H1 (cell line): Measurements from ENCODE around the gene WDFY4. TPM values are rescaled to one million over a fixed set of nuclear protein-coding genes. Genes with fewer than 3 reads are reported as not detected.
A peak's percentile ranks its signal among the peaks of the same experiment; 100 is the strongest.

ENCODE experiments used
- CTCF ChIA-PET: fragments of 300-600 bp; sonication (Branson Sonifier 250); formaldehyde crosslinking; loops from one replicate; lab custom pipeline; 2021; ENCODE audit not compliant: partially characterized antibody; lab: Charles Lee
- POLR2A ChIA-PET: fragments of 300-600 bp; sonication (Branson Sonifier 250); formaldehyde crosslinking; loops from one replicate; lab custom pipeline; 2021; ENCODE audit warnings: inconsistent platforms; ENCODE audit not compliant: partially characterized antibody; lab: Charles Lee
- DNase-seq, 2 experiments: peaks; one replicate each; pipeline versions ENCODE4 v3.0.0 to v3.0.0-alpha.2; 2010 to 2022; ENCODE audit warnings: low spot score in 2 of 2, low read depth in 1 of 2, mixed read lengths in 1 of 2
- FAIRE-seq: peaks from 2 replicates; lab custom pipeline; 2011; peaks lifted over from hg19 to GRCh38; lab: Jason Lieb, UNC
- H2AFZ ChIP-seq: 2 replicates; pipeline ENCODE4 v1.8.1; 2012; ENCODE audit warnings: low read length, inconsistent platforms
- H2AK5ac ChIP-seq: 2 replicates; pipeline ENCODE4 v1.6.1; 2013; ENCODE audit warnings: low read depth, low read length
- H2BK120ac ChIP-seq: replicated peaks from 2 replicates; pipeline ENCODE3; 2013; ENCODE audit warnings: low read depth, low read length, inconsistent platforms
- H2BK12ac ChIP-seq: 2 replicates; pipeline ENCODE4 v1.6.1; 2013; ENCODE audit warnings: low read depth, low read length
- H2BK15ac ChIP-seq: 2 replicates; pipeline ENCODE4 v1.6.1; 2013; ENCODE audit warnings: low read length
- H2BK20ac ChIP-seq: 2 replicates; pipeline ENCODE4 v1.6.1; 2013; ENCODE audit warnings: low read length
- H2BK5ac ChIP-seq: 2 replicates; pipeline ENCODE4 v1.6.1; 2013; ENCODE audit warnings: low read depth, low read length
- H3K14ac ChIP-seq: 2 replicates; pipeline ENCODE4 v1.6.1; 2013; ENCODE audit warnings: inconsistent platforms; ENCODE audit not compliant: insufficient read length
- H3K18ac ChIP-seq: 2 replicates; pipeline ENCODE4 v1.6.1; 2013; ENCODE audit warnings: low read length; ENCODE audit errors: extremely low read depth
- H3K23ac ChIP-seq: 2 replicates; pipeline ENCODE4 v1.6.1; 2013; ENCODE audit warnings: inconsistent platforms; ENCODE audit not compliant: insufficient read length
- H3K23me2 ChIP-seq: 2 replicates; pipeline ENCODE4 v1.6.1; 2013; ENCODE audit warnings: low read depth, low read length
- H3K27ac ChIP-seq: 2 replicates; pipeline ENCODE4 v1.6.1; 2011; ENCODE audit warnings: low read depth, low read length, inconsistent platforms
- H3K27me3 ChIP-seq, 4 experiments: replicated peaks in 1 of 4; 1 replicate in 1 of 4; 2 replicates in 3 of 4; pipeline versions ENCODE4 v1.6.1 to v1.8.1; 2011 to 2013; ENCODE audit warnings: low read length in 3 of 4, mild to moderate bottlenecking in 3 of 4, inconsistent platforms in 2 of 4, mixed read lengths in 2 of 4, moderate library complexity in 1 of 4; ENCODE audit not compliant: control insufficient read depth in 3 of 4, insufficient read depth in 3 of 4; ENCODE audit errors: extremely low read depth in 1 of 4
- H3K36me3 ChIP-seq, 4 experiments: 2 replicates each; pipeline versions ENCODE4 v1.6.1 to v1.8.1; 2011 to 2013; ENCODE audit warnings: mild to moderate bottlenecking in 4 of 4, low read length in 3 of 4, moderate library complexity in 2 of 4, control low read depth in 1 of 4, inconsistent platforms in 1 of 4; ENCODE audit not compliant: insufficient read depth in 4 of 4, control insufficient read depth in 2 of 4
- H3K4ac ChIP-seq: replicated peaks from 2 replicates; pipeline ENCODE3; 2013; ENCODE audit warnings: low read length, low read depth, mixed read lengths, inconsistent platforms; ENCODE audit not compliant: insufficient read length
- H3K4me1 ChIP-seq, 4 experiments: replicated peaks in 1 of 4; 1 replicate in 1 of 4; 2 replicates in 3 of 4; pipeline versions ENCODE4 v1.6.1 to v1.8.1; 2011 to 2013; ENCODE audit warnings: low read length in 3 of 4, inconsistent platforms in 2 of 4, mixed read lengths in 1 of 4; ENCODE audit not compliant: insufficient read depth in 4 of 4, control insufficient read depth in 3 of 4
- H3K4me2 ChIP-seq, 2 experiments: 2 replicates each; pipeline versions ENCODE4 v1.6.1 to v1.8.1; 2011 to 2013; ENCODE audit warnings: low read depth in 2 of 2, low read length in 2 of 2, control low read depth in 1 of 2, inconsistent platforms in 1 of 2, mild to moderate bottlenecking in 1 of 2; ENCODE audit not compliant: insufficient read depth in 1 of 2
- H3K4me3 ChIP-seq, 4 experiments: fragments of 200-600, 300-600 bp in 1 of 4; sonication (generic), shearing (Covaris generic), sonication (Bioruptor Twin) in 1 of 4; 2 replicates each; pipeline versions ENCODE4 v1.5.1 to v1.8.1; 2011 to 2016; ENCODE audit warnings: low read length in 4 of 4, low read depth in 3 of 4, control low read depth in 2 of 4, inconsistent platforms in 2 of 4, mild to moderate bottlenecking in 2 of 4, mixed read lengths in 1 of 4, moderate library complexity in 1 of 4; ENCODE audit not compliant: insufficient read depth in 2 of 4; ENCODE audit errors: extremely low read depth in 1 of 4
- H3K56ac ChIP-seq: replicated peaks from 2 replicates; pipeline ENCODE3; 2013; ENCODE audit warnings: low read depth, mild to moderate bottlenecking, mixed read lengths, low read length, inconsistent platforms; ENCODE audit not compliant: insufficient read length
- H3K79me1 ChIP-seq: 2 replicates; pipeline ENCODE4 v1.6.1; 2013; ENCODE audit warnings: low read depth, low read length, control low read depth
- H3K79me2 ChIP-seq, 2 experiments: 2 replicates each; pipeline versions ENCODE4 v1.6.1 to v1.8.1; 2012 to 2013; ENCODE audit warnings: low read length in 2 of 2, mild to moderate bottlenecking in 2 of 2, inconsistent platforms in 1 of 2; ENCODE audit not compliant: insufficient read depth in 2 of 2, control insufficient read depth in 1 of 2
- H3K9ac ChIP-seq, 4 experiments: replicated peaks in 1 of 4; 1 replicate in 1 of 4; 2 replicates in 3 of 4; pipeline versions ENCODE4 v1.6.1 to v1.8.1; 2011 to 2013; ENCODE audit warnings: low read depth in 3 of 4, low read length in 3 of 4, control low read depth in 2 of 4, mild to moderate bottlenecking in 2 of 4, moderate library complexity in 2 of 4, inconsistent platforms in 1 of 4; ENCODE audit errors: extremely low read depth in 1 of 4
- H3K9me3 ChIP-seq, 2 experiments: 2 replicates each; pipeline versions ENCODE4 v1.6.1 to v1.8.1; 2012 to 2013; ENCODE audit warnings: mild to moderate bottlenecking in 2 of 2, moderate library complexity in 2 of 2, control low read depth in 1 of 2, inconsistent platforms in 1 of 2, low read depth in 1 of 2, low read length in 1 of 2, mixed read lengths in 1 of 2; ENCODE audit not compliant: insufficient read depth in 2 of 2
- H4K20me1 ChIP-seq, 2 experiments: replicated peaks in 1 of 2; 2 replicates each; pipeline versions ENCODE3 to v1.8.1; 2011 to 2013; ENCODE audit warnings: inconsistent platforms in 2 of 2, low read length in 2 of 2, mild to moderate bottlenecking in 1 of 2; ENCODE audit not compliant: insufficient read depth in 2 of 2, control insufficient read depth in 1 of 2
- H4K5ac ChIP-seq: 2 replicates; pipeline ENCODE4 v1.6.1; 2013; ENCODE audit warnings: low read length, low read depth, mixed read lengths, inconsistent platforms; ENCODE audit not compliant: insufficient read length
- H4K8ac ChIP-seq: 2 replicates; pipeline ENCODE4 v1.8.0; 2013; ENCODE audit warnings: mild to moderate bottlenecking, moderate library complexity, low read length, inconsistent platforms; ENCODE audit not compliant: insufficient read depth; ENCODE audit errors: extremely low read depth
- H4K91ac ChIP-seq: replicated peaks from 2 replicates; pipeline ENCODE3; 2013; ENCODE audit warnings: low read length, mixed read lengths, inconsistent platforms; ENCODE audit not compliant: insufficient read length
- ASH2L ChIP-seq: fragments of 200-600, 300-600 bp; sonication (generic); IDR thresholded peaks from one replicate; pipeline ENCODE4 v1.7.1; 2017; ENCODE audit warnings: low read length
- ATF3 ChIP-seq: IDR thresholded peaks from 2 replicates; pipeline ENCODE4 v1.6.1; 2011; ENCODE audit warnings: low read depth, mild to moderate bottlenecking, low read length; ENCODE audit not compliant: insufficient read depth
- CBX5 ChIP-seq: fragments of 300-800, 300-1000 bp; sonication (generic); IDR thresholded peaks from 2 replicates; pipeline ENCODE4 v1.7.1; 2016; ENCODE audit warnings: antibody characterized with exemption, low read length, low read depth
- CBX8 ChIP-seq: fragments of 300-800, 300-1000 bp; sonication (generic); IDR thresholded peaks from 2 replicates; pipeline ENCODE4 v1.7.1; 2016; ENCODE audit warnings: low read depth, low read length, borderline replicate concordance
- CEBPB ChIP-seq: IDR thresholded peaks from 2 replicates; pipeline ENCODE4 v1.6.1; 2012; ENCODE audit warnings: low read depth, low read length
- EGR1 ChIP-seq: IDR thresholded peaks from 2 replicates; pipeline ENCODE4 v1.6.1; 2011; ENCODE audit warnings: low read depth, low read length, borderline replicate concordance
- GTF2F1 ChIP-seq: IDR thresholded peaks from 2 replicates; pipeline ENCODE4 v1.6.1; 2012; ENCODE audit warnings: low read depth, low read length, improper control_type of control experiment, borderline replicate concordance
- HDAC6 ChIP-seq: IDR thresholded peaks from one replicate; pipeline ENCODE4 v1.7.1; 2012; ENCODE audit warnings: low read depth, mild to moderate bottlenecking, inconsistent platforms, low read length, moderate library complexity
- MAFK ChIP-seq: IDR thresholded peaks from 2 replicates; pipeline ENCODE4 v1.6.1; 2012; ENCODE audit warnings: low read depth, mild to moderate bottlenecking, improper control_type of control experiment, low read length
- RAD21 ChIP-seq, 2 experiments: IDR thresholded peaks in 1 of 2; conservative IDR thresholded peaks in 1 of 2; 2 replicates each; pipeline ENCODE4 v1.6.1; 2011; ENCODE audit warnings: low read depth in 2 of 2, low read length in 2 of 2, improper control_type of control experiment in 1 of 2, inconsistent platforms in 1 of 2, mild to moderate bottlenecking in 1 of 2, moderate library complexity in 1 of 2
- RNF2 ChIP-seq: fragments of 200-900, 300-1000 bp; sonication (generic); IDR thresholded peaks from 2 replicates; pipeline ENCODE4 v1.7.1; 2016; ENCODE audit warnings: borderline replicate concordance, low read depth, mild to moderate bottlenecking, antibody characterized with exemption, low read length; ENCODE audit not compliant: poor library complexity, severe bottlenecking; ENCODE audit errors: missing control alignments
- TAF7 ChIP-seq: optimal IDR thresholded peaks from 2 replicates; pipeline ENCODE3; 2011; ENCODE audit warnings: low read depth, mild to moderate bottlenecking, inconsistent platforms, low read length, moderate library complexity, borderline replicate concordance
- TCF12 ChIP-seq: IDR thresholded peaks from 2 replicates; pipeline ENCODE4 v1.6.1; 2011; ENCODE audit warnings: low read depth, mild to moderate bottlenecking, low read length
- WGBS, 2 experiments: shearing (Covaris generic) in 1 of 2; methylation state at CpG; one replicate each; pipeline versions ENCODE4 v1.1.6 to v1.1.7; 2013 to 2015; ENCODE audit warnings: low lambda C conversion rate in 2 of 2, mixed read lengths in 2 of 2, inconsistent platforms in 1 of 2, low coverage in 1 of 2, missing lambda C conversion rate in 1 of 2; ENCODE audit not compliant: insufficient replicate concordance in 2 of 2, insufficient coverage in 1 of 2, insufficient read length in 1 of 2; ENCODE audit errors: extremely low coverage in 1 of 2, missing lambda C conversion rate in 1 of 2; 5-methylcytosine and 5-hydroxymethylcytosine counted together
- polyA plus RNA-seq, 7 experiments: library from polyadenylated mRNA; depleted of rRNA in 3 of 7; stranded (reverse) in 5 of 7; unstranded in 2 of 7; fragments of >200 nt in 5 of 7; fragments of 200-250 nt in 2 of 7; gene quantifications; 1 replicate in 5 of 7; 2 replicates in 1 of 7; 4 replicates in 1 of 7; pipeline versions ENCODE4 v1.2.1 to v1.2.3, GENCODE V29; 2011 to 2013; ENCODE audit warnings: missing spikeins in 2 of 7, mixed read lengths in 2 of 7
- total RNA-seq: library from RNA; stranded (reverse); fragmentation: NEBNext Ultra II Directional; extraction: Animal tissue kit (Norgen Biotek cat#: 25700); gene quantifications from 2 replicates; pipeline ENCODE4 v1.2.1, GENCODE V29; 2021

The WDFY4 gene
- total and polyA plus RNA-seq, 2 of the 8 experiments (the other 6 are each of a cell fraction or from before 2014, with no cell fraction given): not detected

DNA sequence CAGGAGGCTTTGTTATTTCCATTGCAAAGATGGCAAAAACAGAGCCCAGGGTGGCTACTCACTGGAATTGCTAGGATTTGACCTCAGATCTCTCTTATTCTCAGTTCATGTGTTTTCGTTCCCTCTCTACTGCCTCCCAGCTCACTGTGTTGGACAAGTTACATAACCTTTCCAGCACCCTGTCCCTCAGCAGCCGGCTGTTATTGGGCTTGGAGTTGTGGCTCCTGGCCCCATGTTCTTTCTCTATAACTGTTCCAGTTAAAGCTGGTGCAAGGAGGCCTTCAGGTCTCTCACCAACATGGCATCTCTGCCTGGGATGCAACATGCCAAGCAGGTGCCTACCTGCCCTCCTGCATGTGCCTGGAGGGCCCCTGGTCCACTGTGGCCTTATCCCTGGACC lies 198.2 kb downstream of the WDFY4 start:
- H2AK5ac ChIP-seq: no peak overlapping the region
- H3K4ac ChIP-seq: no peak overlapping the region
- no peak overlapping the region for H2AFZ ChIP-seq
- H3K23ac ChIP-seq: no peak overlapping the region
- no peak for FAIRE-seq
- H3K79me2 ChIP-seq: no peaks in the 10 kb centered on the region
- no peak for TF ChIP-seq MAFK
- TF ChIP-seq EGR1: no peak
- no peak for TF ChIP-seq RAD21 (IDR thresholded peaks at IDR 0.05 in 1 of 2, conservative IDR thresholded peaks at IDR 0.05 in 1 of 2; ENCODE audit: low read depth in 2 of 2, low read length in 2 of 2)
- TF ChIP-seq TCF12: no peak
- TF ChIP-seq ASH2L: no peak
- TF ChIP-seq CBX5: no peak
- TF ChIP-seq GTF2F1: no peak
- TF ChIP-seq CBX8: no peak
- no peak for TF ChIP-seq HDAC6
- no peak for TF ChIP-seq RNF2
- no peak for TF ChIP-seq ATF3
- no peak for TF ChIP-seq CEBPB
- TF ChIP-seq TAF7: no peak
- no peak overlapping the region for H4K91ac ChIP-seq
- no peak overlapping the region for H2BK120ac ChIP-seq
- no peak overlapping the region for H3K4me3 ChIP-seq
- no peak overlapping the region for H4K5ac ChIP-seq
- H3K4me1 ChIP-seq: peaks cover 0 to 2% (median 0%) of the 10 kb centered on the region in 4 experiments; a peak in 1 of 7 replicates
- no peak overlapping the region for H3K4me2 ChIP-seq
- no peaks in the 10 kb centered on the region for H3K23me2 ChIP-seq
- H2BK20ac ChIP-seq: no peak overlapping the region
- no peaks in the 10 kb centered on the region for H3K79me1 ChIP-seq
- H4K8ac ChIP-seq: no peak overlapping the region; the same call in 1 of the 2 replicates
- H2BK5ac ChIP-seq: no peak overlapping the region
- no peak overlapping the region for H2BK12ac ChIP-seq
- WGBS, 2 experiments: 96% methylated on average over 2 of the region's 2 CpGs; no CpG with 5 or more reads in 1 of the 2 experiments
- H3K9ac ChIP-seq: no peak overlapping the region
- H3K14ac ChIP-seq: no peak overlapping the region
- no peaks in the 10 kb centered on the region for H3K36me3 ChIP-seq
- ChIA-PET POLR2A (no interaction called here), CTCF (interaction anchor here (0.7 to 1.8 kb wide), 7 partner anchors 15 to 640 kb away, joined by 3 to 7 read pairs (median 3); no protein-coding TSS in a partner anchor)
- H3K27me3 ChIP-seq: no peaks in the 10 kb centered on the region
- no peak overlapping the region for H3K56ac ChIP-seq
- DNase-seq: peak in 1 of 2 experiments; percentile 13
- no peaks in the 10 kb centered on the region for H3K9me3 ChIP-seq
- H4K20me1 ChIP-seq: no peaks in the 10 kb centered on the region
- no peak overlapping the region for H2BK15ac ChIP-seq
- no peak overlapping the region for H3K27ac ChIP-seq
- H3K18ac ChIP-seq: no peak overlapping the region
